H1 (cell line): Measurements from ENCODE around the gene PYCARD. TPM values are rescaled to one million over a fixed set of nuclear protein-coding genes. Genes with fewer than 3 reads are reported as not detected.
A peak's percentile ranks its signal among the peaks of the same experiment; 100 is the strongest.

ENCODE experiments used
- CTCF ChIA-PET: fragments of 300-600 bp; sonication (Branson Sonifier 250); formaldehyde crosslinking; loops from one replicate; lab custom pipeline; 2021; ENCODE audit not compliant: partially characterized antibody; lab: Charles Lee
- POLR2A ChIA-PET: fragments of 300-600 bp; sonication (Branson Sonifier 250); formaldehyde crosslinking; loops from one replicate; lab custom pipeline; 2021; ENCODE audit warnings: inconsistent platforms; ENCODE audit not compliant: partially characterized antibody; lab: Charles Lee
- DNase-seq, 2 experiments: peaks; one replicate each; pipeline versions ENCODE4 v3.0.0 to v3.0.0-alpha.2; 2010 to 2022; ENCODE audit warnings: low spot score in 2 of 2, low read depth in 1 of 2, mixed read lengths in 1 of 2
- FAIRE-seq: peaks from 2 replicates; lab custom pipeline; 2011; peaks lifted over from hg19 to GRCh38; lab: Jason Lieb, UNC
- H2AFZ ChIP-seq: 2 replicates; pipeline ENCODE4 v1.8.1; 2012; ENCODE audit warnings: low read length, inconsistent platforms
- H2AK5ac ChIP-seq: 2 replicates; pipeline ENCODE4 v1.6.1; 2013; ENCODE audit warnings: low read depth, low read length
- H2BK120ac ChIP-seq: replicated peaks from 2 replicates; pipeline ENCODE3; 2013; ENCODE audit warnings: low read depth, low read length, inconsistent platforms
- H2BK12ac ChIP-seq: 2 replicates; pipeline ENCODE4 v1.6.1; 2013; ENCODE audit warnings: low read depth, low read length
- H2BK15ac ChIP-seq: 2 replicates; pipeline ENCODE4 v1.6.1; 2013; ENCODE audit warnings: low read length
- H2BK20ac ChIP-seq: 2 replicates; pipeline ENCODE4 v1.6.1; 2013; ENCODE audit warnings: low read length
- H2BK5ac ChIP-seq: 2 replicates; pipeline ENCODE4 v1.6.1; 2013; ENCODE audit warnings: low read depth, low read length
- H3K14ac ChIP-seq: 2 replicates; pipeline ENCODE4 v1.6.1; 2013; ENCODE audit warnings: inconsistent platforms; ENCODE audit not compliant: insufficient read length
- H3K18ac ChIP-seq: 2 replicates; pipeline ENCODE4 v1.6.1; 2013; ENCODE audit warnings: low read length; ENCODE audit errors: extremely low read depth
- H3K23ac ChIP-seq: 2 replicates; pipeline ENCODE4 v1.6.1; 2013; ENCODE audit warnings: inconsistent platforms; ENCODE audit not compliant: insufficient read length
- H3K23me2 ChIP-seq: 2 replicates; pipeline ENCODE4 v1.6.1; 2013; ENCODE audit warnings: low read depth, low read length
- H3K27ac ChIP-seq: 2 replicates; pipeline ENCODE4 v1.6.1; 2011; ENCODE audit warnings: low read depth, low read length, inconsistent platforms
- H3K27me3 ChIP-seq, 4 experiments: replicated peaks in 1 of 4; 1 replicate in 1 of 4; 2 replicates in 3 of 4; pipeline versions ENCODE4 v1.6.1 to v1.8.1; 2011 to 2013; ENCODE audit warnings: low read length in 3 of 4, mild to moderate bottlenecking in 3 of 4, inconsistent platforms in 2 of 4, mixed read lengths in 2 of 4, moderate library complexity in 1 of 4; ENCODE audit not compliant: control insufficient read depth in 3 of 4, insufficient read depth in 3 of 4; ENCODE audit errors: extremely low read depth in 1 of 4
- H3K36me3 ChIP-seq, 4 experiments: 2 replicates each; pipeline versions ENCODE4 v1.6.1 to v1.8.1; 2011 to 2013; ENCODE audit warnings: mild to moderate bottlenecking in 4 of 4, low read length in 3 of 4, moderate library complexity in 2 of 4, control low read depth in 1 of 4, inconsistent platforms in 1 of 4; ENCODE audit not compliant: insufficient read depth in 4 of 4, control insufficient read depth in 2 of 4
- H3K4ac ChIP-seq: replicated peaks from 2 replicates; pipeline ENCODE3; 2013; ENCODE audit warnings: low read length, low read depth, mixed read lengths, inconsistent platforms; ENCODE audit not compliant: insufficient read length
- H3K4me1 ChIP-seq, 4 experiments: replicated peaks in 1 of 4; 1 replicate in 1 of 4; 2 replicates in 3 of 4; pipeline versions ENCODE4 v1.6.1 to v1.8.1; 2011 to 2013; ENCODE audit warnings: low read length in 3 of 4, inconsistent platforms in 2 of 4, mixed read lengths in 1 of 4; ENCODE audit not compliant: insufficient read depth in 4 of 4, control insufficient read depth in 3 of 4
- H3K4me2 ChIP-seq, 2 experiments: 2 replicates each; pipeline versions ENCODE4 v1.6.1 to v1.8.1; 2011 to 2013; ENCODE audit warnings: low read depth in 2 of 2, low read length in 2 of 2, control low read depth in 1 of 2, inconsistent platforms in 1 of 2, mild to moderate bottlenecking in 1 of 2; ENCODE audit not compliant: insufficient read depth in 1 of 2
- H3K4me3 ChIP-seq, 4 experiments: fragments of 200-600, 300-600 bp in 1 of 4; sonication (generic), shearing (Covaris generic), sonication (Bioruptor Twin) in 1 of 4; 2 replicates each; pipeline versions ENCODE4 v1.5.1 to v1.8.1; 2011 to 2016; ENCODE audit warnings: low read length in 4 of 4, low read depth in 3 of 4, control low read depth in 2 of 4, inconsistent platforms in 2 of 4, mild to moderate bottlenecking in 2 of 4, mixed read lengths in 1 of 4, moderate library complexity in 1 of 4; ENCODE audit not compliant: insufficient read depth in 2 of 4; ENCODE audit errors: extremely low read depth in 1 of 4
- H3K56ac ChIP-seq: replicated peaks from 2 replicates; pipeline ENCODE3; 2013; ENCODE audit warnings: low read depth, mild to moderate bottlenecking, mixed read lengths, low read length, inconsistent platforms; ENCODE audit not compliant: insufficient read length
- H3K79me1 ChIP-seq: 2 replicates; pipeline ENCODE4 v1.6.1; 2013; ENCODE audit warnings: low read depth, low read length, control low read depth
- H3K79me2 ChIP-seq, 2 experiments: 2 replicates each; pipeline versions ENCODE4 v1.6.1 to v1.8.1; 2012 to 2013; ENCODE audit warnings: low read length in 2 of 2, mild to moderate bottlenecking in 2 of 2, inconsistent platforms in 1 of 2; ENCODE audit not compliant: insufficient read depth in 2 of 2, control insufficient read depth in 1 of 2
- H3K9ac ChIP-seq, 4 experiments: replicated peaks in 1 of 4; 1 replicate in 1 of 4; 2 replicates in 3 of 4; pipeline versions ENCODE4 v1.6.1 to v1.8.1; 2011 to 2013; ENCODE audit warnings: low read depth in 3 of 4, low read length in 3 of 4, control low read depth in 2 of 4, mild to moderate bottlenecking in 2 of 4, moderate library complexity in 2 of 4, inconsistent platforms in 1 of 4; ENCODE audit errors: extremely low read depth in 1 of 4
- H3K9me3 ChIP-seq, 2 experiments: 2 replicates each; pipeline versions ENCODE4 v1.6.1 to v1.8.1; 2012 to 2013; ENCODE audit warnings: mild to moderate bottlenecking in 2 of 2, moderate library complexity in 2 of 2, control low read depth in 1 of 2, inconsistent platforms in 1 of 2, low read depth in 1 of 2, low read length in 1 of 2, mixed read lengths in 1 of 2; ENCODE audit not compliant: insufficient read depth in 2 of 2
- H4K20me1 ChIP-seq, 2 experiments: replicated peaks in 1 of 2; 2 replicates each; pipeline versions ENCODE3 to v1.8.1; 2011 to 2013; ENCODE audit warnings: inconsistent platforms in 2 of 2, low read length in 2 of 2, mild to moderate bottlenecking in 1 of 2; ENCODE audit not compliant: insufficient read depth in 2 of 2, control insufficient read depth in 1 of 2
- H4K5ac ChIP-seq: 2 replicates; pipeline ENCODE4 v1.6.1; 2013; ENCODE audit warnings: low read length, low read depth, mixed read lengths, inconsistent platforms; ENCODE audit not compliant: insufficient read length
- H4K8ac ChIP-seq: 2 replicates; pipeline ENCODE4 v1.8.0; 2013; ENCODE audit warnings: mild to moderate bottlenecking, moderate library complexity, low read length, inconsistent platforms; ENCODE audit not compliant: insufficient read depth; ENCODE audit errors: extremely low read depth
- H4K91ac ChIP-seq: replicated peaks from 2 replicates; pipeline ENCODE3; 2013; ENCODE audit warnings: low read length, mixed read lengths, inconsistent platforms; ENCODE audit not compliant: insufficient read length
- POLR2AphosphoS5 ChIP-seq: IDR thresholded peaks from 2 replicates; pipeline ENCODE4 v1.6.1; 2011; ENCODE audit warnings: low read depth, low read length
- YY1 ChIP-seq: IDR thresholded peaks from 2 replicates; pipeline ENCODE4 v1.6.1; 2011; ENCODE audit warnings: low read depth, mild to moderate bottlenecking, low read length
- WGBS, 2 experiments: shearing (Covaris generic) in 1 of 2; methylation state at CpG; one replicate each; pipeline versions ENCODE4 v1.1.6 to v1.1.7; 2013 to 2015; ENCODE audit warnings: low lambda C conversion rate in 2 of 2, mixed read lengths in 2 of 2, inconsistent platforms in 1 of 2, low coverage in 1 of 2, missing lambda C conversion rate in 1 of 2; ENCODE audit not compliant: insufficient replicate concordance in 2 of 2, insufficient coverage in 1 of 2, insufficient read length in 1 of 2; ENCODE audit errors: extremely low coverage in 1 of 2, missing lambda C conversion rate in 1 of 2; 5-methylcytosine and 5-hydroxymethylcytosine counted together
- polyA plus RNA-seq, 7 experiments: library from polyadenylated mRNA; depleted of rRNA in 3 of 7; stranded (reverse) in 5 of 7; unstranded in 2 of 7; fragments of >200 nt in 5 of 7; fragments of 200-250 nt in 2 of 7; gene quantifications; 1 replicate in 5 of 7; 2 replicates in 1 of 7; 4 replicates in 1 of 7; pipeline versions ENCODE4 v1.2.1 to v1.2.3, GENCODE V29; 2011 to 2013; ENCODE audit warnings: missing spikeins in 2 of 7, mixed read lengths in 2 of 7
- total RNA-seq: library from RNA; stranded (reverse); fragmentation: NEBNext Ultra II Directional; extraction: Animal tissue kit (Norgen Biotek cat#: 25700); gene quantifications from 2 replicates; pipeline ENCODE4 v1.2.1, GENCODE V29; 2021

PYCARD gene
- total and polyA plus RNA-seq, 2 of the 8 experiments (the other 6 are each of a cell fraction or from before 2014, with no cell fraction given), result 29.9 to 77.9 TPM

GRCh38 chr16:31187808-31188189, 14.8 kb downstream of the PYCARD start:
- H3K56ac ChIP-seq, result no peak overlapping the region
- H3K9ac ChIP-seq, result no peak overlapping the region
- 91% methylated on average over 8 of the region's 8 CpGs; no CpG with 5 or more reads in 1 of the 2 experiments for WGBS, 2 experiments
- no peak overlapping the region for H2BK12ac ChIP-seq
- no peak for DNase-seq
- no peak overlapping the region for H3K4ac ChIP-seq
- no peak overlapping the region for H3K18ac ChIP-seq
- no peak overlapping the region for H2BK5ac ChIP-seq
- H3K4me3 ChIP-seq, result no peak overlapping the region
- H2BK120ac ChIP-seq, result no peak overlapping the region
- no peak overlapping the region for H3K14ac ChIP-seq
- no peak for FAIRE-seq
- ChIA-PET POLR2A (interaction anchor here (0.7 to 6.9 kb wide), 15 partner anchors 10 to 341 kb away, joined by 3 to 407 read pairs (median 5); partner anchors contain the start of genes FUS, KAT8, PRSS8 and PYCARD), CTCF (interaction anchor here (1.0 kb wide), 1 partner anchor 45 kb away, joined by 3 read pairs; no protein-coding TSS in a partner anchor)
- peaks cover 17 to 77% of the 10 kb centered on the region in 2 experiments for H3K79me2 ChIP-seq
- H4K20me1 ChIP-seq, result peaks cover 30 to 56% of the 10 kb centered on the region in 2 experiments
- no peak overlapping the region for H2AK5ac ChIP-seq
- no peak overlapping the region for H2BK20ac ChIP-seq
- no peak overlapping the region for H2BK15ac ChIP-seq
- no peak overlapping the region for H2AFZ ChIP-seq
- H3K36me3 ChIP-seq, result peaks cover 87 to 100% (median 98%) of the 10 kb centered on the region in 4 experiments
- no peak overlapping the region for H4K91ac ChIP-seq
- no peaks in the 10 kb centered on the region for H3K9me3 ChIP-seq
- H3K23ac ChIP-seq, result no peak overlapping the region
- no peak overlapping the region for H3K4me2 ChIP-seq
- H3K23me2 ChIP-seq, result no peaks in the 10 kb centered on the region
- no peak for TF ChIP-seq YY1
- TF ChIP-seq POLR2AphosphoS5, result peak; percentile 73; the same call in 1 of the 2 replicates
- no peaks in the 10 kb centered on the region; a peak in 3 of 7 replicates for H3K4me1 ChIP-seq
- H4K8ac ChIP-seq, result no peak overlapping the region; the same call in 1 of the 2 replicates
- H3K27ac ChIP-seq, result no peak overlapping the region
- no peak overlapping the region for H4K5ac ChIP-seq
- H3K27me3 ChIP-seq, result no peaks in the 10 kb centered on the region
- peaks cover 15% of the 10 kb centered on the region for H3K79me1 ChIP-seq
